Measurements from ENCODE around the gene ZIC5.

DNA sequence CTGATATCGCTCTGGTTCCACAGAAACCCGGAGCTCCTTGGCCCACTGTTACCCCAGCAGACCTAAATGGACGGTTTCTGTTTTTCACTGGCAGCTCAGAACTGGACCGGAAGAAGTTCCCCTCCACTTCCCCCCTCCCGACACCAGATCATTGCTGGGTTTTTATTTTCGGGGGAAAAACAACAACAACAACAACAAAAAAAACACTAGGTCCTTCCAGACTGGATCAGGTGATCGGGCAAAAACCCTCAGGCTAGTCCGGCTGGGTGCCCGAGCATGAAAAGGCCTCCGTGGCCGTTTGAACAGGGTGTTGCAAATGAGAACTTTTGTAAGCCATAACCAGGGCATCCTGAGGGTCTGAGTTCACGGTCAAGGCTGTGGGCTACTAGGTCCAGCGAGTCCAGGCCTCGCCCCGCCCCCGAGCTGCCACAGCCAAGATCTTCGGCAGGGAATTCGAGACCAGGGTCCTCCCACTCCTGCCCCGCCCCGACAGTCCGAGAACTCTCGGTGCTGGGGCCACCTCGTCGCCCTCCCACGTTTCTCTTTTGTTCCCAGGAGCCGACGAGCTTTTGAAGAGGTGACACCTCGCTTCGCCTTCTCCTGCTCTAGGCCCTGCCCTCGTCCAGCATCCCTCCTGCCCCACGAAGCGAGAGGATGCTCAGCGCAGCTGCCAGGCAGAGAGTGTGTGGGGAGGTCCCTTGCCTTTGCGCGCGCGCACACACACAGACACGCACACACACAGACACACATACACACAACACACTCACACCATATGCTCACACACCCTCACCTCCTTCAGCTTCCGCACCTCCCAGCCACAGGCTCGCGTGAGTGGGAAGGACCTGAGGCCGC is 18.8 kb upstream of the ZIC5 start:
- no peak for TF ChIP-seq CBX2 (IDR thresholded peaks at IDR 0.05; ENCODE audit: borderline replicate concordance, low read depth)
- TF ChIP-seq CBX8 (IDR thresholded peaks at IDR 0.05): no peak
- TF ChIP-seq RAD21 (conservative IDR thresholded peaks at IDR 0.05 in 1 of 2, IDR thresholded peaks at IDR 0.05 in 1 of 2): no peak
- TF ChIP-seq, protein P1, sequence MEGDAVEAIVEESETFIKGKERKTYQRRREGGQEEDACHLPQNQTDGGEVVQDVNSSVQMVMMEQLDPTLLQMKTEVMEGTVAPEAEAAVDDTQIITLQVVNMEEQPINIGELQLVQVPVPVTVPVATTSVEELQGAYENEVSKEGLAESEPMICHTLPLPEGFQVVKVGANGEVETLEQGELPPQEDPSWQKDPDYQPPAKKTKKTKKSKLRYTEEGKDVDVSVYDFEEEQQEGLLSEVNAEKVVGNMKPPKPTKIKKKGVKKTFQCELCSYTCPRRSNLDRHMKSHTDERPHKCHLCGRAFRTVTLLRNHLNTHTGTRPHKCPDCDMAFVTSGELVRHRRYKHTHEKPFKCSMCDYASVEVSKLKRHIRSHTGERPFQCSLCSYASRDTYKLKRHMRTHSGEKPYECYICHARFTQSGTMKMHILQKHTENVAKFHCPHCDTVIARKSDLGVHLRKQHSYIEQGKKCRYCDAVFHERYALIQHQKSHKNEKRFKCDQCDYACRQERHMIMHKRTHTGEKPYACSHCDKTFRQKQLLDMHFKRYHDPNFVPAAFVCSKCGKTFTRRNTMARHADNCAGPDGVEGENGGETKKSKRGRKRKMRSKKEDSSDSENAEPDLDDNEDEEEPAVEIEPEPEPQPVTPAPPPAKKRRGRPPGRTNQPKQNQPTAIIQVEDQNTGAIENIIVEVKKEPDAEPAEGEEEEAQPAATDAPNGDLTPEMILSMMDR (IDR thresholded peaks at IDR 0.05): no peak
- TF ChIP-seq NPAS2 (CRISPR knock-in tag; IDR thresholded peaks at IDR 0.05; ENCODE audit: borderline replicate concordance): no peak
- TF ChIP-seq POLR2A (IDR thresholded peaks at IDR 0.05; ENCODE audit: low read length): no peak
- no peak for TF ChIP-seq MYC (IDR thresholded peaks at IDR 0.05; ENCODE audit: borderline replicate concordance, low read length)
- TF ChIP-seq, protein P2, sequence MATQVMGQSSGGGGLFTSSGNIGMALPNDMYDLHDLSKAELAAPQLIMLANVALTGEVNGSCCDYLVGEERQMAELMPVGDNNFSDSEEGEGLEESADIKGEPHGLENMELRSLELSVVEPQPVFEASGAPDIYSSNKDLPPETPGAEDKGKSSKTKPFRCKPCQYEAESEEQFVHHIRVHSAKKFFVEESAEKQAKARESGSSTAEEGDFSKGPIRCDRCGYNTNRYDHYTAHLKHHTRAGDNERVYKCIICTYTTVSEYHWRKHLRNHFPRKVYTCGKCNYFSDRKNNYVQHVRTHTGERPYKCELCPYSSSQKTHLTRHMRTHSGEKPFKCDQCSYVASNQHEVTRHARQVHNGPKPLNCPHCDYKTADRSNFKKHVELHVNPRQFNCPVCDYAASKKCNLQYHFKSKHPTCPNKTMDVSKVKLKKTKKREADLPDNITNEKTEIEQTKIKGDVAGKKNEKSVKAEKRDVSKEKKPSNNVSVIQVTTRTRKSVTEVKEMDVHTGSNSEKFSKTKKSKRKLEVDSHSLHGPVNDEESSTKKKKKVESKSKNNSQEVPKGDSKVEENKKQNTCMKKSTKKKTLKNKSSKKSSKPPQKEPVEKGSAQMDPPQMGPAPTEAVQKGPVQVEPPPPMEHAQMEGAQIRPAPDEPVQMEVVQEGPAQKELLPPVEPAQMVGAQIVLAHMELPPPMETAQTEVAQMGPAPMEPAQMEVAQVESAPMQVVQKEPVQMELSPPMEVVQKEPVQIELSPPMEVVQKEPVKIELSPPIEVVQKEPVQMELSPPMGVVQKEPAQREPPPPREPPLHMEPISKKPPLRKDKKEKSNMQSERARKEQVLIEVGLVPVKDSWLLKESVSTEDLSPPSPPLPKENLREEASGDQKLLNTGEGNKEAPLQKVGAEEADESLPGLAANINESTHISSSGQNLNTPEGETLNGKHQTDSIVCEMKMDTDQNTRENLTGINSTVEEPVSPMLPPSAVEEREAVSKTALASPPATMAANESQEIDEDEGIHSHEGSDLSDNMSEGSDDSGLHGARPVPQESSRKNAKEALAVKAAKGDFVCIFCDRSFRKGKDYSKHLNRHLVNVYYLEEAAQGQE (IDR thresholded peaks at IDR 0.05): no peak
- no peak for TF ChIP-seq JUNB (IDR thresholded peaks at IDR 0.05)
- TF ChIP-seq CEBPB (IDR thresholded peaks at IDR 0.05): no peak
- TF ChIP-seq EP300 (IDR thresholded peaks at IDR 0.05): no peak
